ENCODE data around the gene PDE6G.

The PDE6G gene

GRCh38 chr17:81666092-81666341 lies 9.7 kb upstream of the PDE6G start:
- DNase-seq: no peak
- Histone ChIP-seq H3K27me3 (no peaks in the 10 kb centered on the region), H3K9me3 (no peaks in the 10 kb centered on the region), H3K27ac (peak overlapping the region; percentile 86 to 92), H3K4me3 (peak overlapping the region; percentile 87 to 95), H3K36me3 (peaks cover 14 to 27% (median 16%) of the 10 kb centered on the region in 3 donors), H3K4me1 (peaks cover 0 to 30% (median 23%) of the 10 kb centered on the region in 4 donors)
- intact Hi-C loops (cut with DNase I; ENCODE audit: low total_unique reads): loop anchor here (2.0 kb wide), 1 partner anchor 29 kb away; the partner anchor contains the start of genes NPLOC4 and TSPAN10
- TF ChIP-seq CTCF (IDR thresholded peaks at IDR 0.05): no peak

GRCh38 chr17:81665205-81666091 lies 9.1 kb upstream of the PDE6G start:
- Histone ChIP-seq H3K27ac (peak overlapping the region; percentile 86 to 92), H3K4me1 (peaks cover 0 to 30% (median 23%) of the 10 kb centered on the region in 4 donors), H3K9me3 (no peaks in the 10 kb centered on the region), H3K36me3 (peaks cover 11 to 21% (median 13%) of the 10 kb centered on the region in 3 donors), H3K4me3 (peak overlapping the region; percentile 87 to 95), H3K27me3 (no peaks in the 10 kb centered on the region)
- no peak for DNase-seq
- intact Hi-C loops (cut with DNase I; ENCODE audit: low total_unique reads): loop anchor here (2.0 kb wide), 1 partner anchor 29 kb away; the partner anchor contains the start of genes NPLOC4 and TSPAN10
- no peak for TF ChIP-seq CTCF (IDR thresholded peaks at IDR 0.05)

- H3K27ac ChIP-seq: no peak overlapping the region
- peaks cover 0 to 30% (median 23%) of the 10 kb centered on the region in 4 donors for H3K4me1 ChIP-seq
- TF ChIP-seq CTCF (IDR thresholded peaks at IDR 0.05): no peak
- intact Hi-C loops (cut with DNase I; ENCODE audit: low total_unique reads): no loop called here
- no peaks in the 10 kb centered on the region for H3K9me3 ChIP-seq
- H3K36me3 ChIP-seq: peaks cover 0 to 7% (median 0%) of the 10 kb centered on the region in 3 donors
- DNase-seq: no peak
- no peak overlapping the region for H3K4me3 ChIP-seq
- no peaks in the 10 kb centered on the region for H3K27me3 ChIP-seq
These were observed 7.7 kb upstream of the PDE6G start for GRCh38 chr17:81664051-81664470.

GRCh38 chr17:81662002-81662401 lies 5.7 kb upstream of the PDE6G start:
- DNase-seq: no peak
- Histone ChIP-seq H3K36me3 (peaks cover 0 to 7% (median 0%) of the 10 kb centered on the region in 3 donors), H3K4me3 (no peak overlapping the region), H3K27me3 (no peaks in the 10 kb centered on the region), H3K9me3 (no peaks in the 10 kb centered on the region), H3K27ac (no peak overlapping the region), H3K4me1 (peaks cover 0 to 16% (median 11%) of the 10 kb centered on the region in 4 donors)
- no peak for TF ChIP-seq CTCF (IDR thresholded peaks at IDR 0.05)
- intact Hi-C loops (cut with DNase I; ENCODE audit: low total_unique reads): no loop called here

- Histone ChIP-seq H3K36me3 (peaks cover 0 to 7% (median 0%) of the 10 kb centered on the region in 3 donors), H3K4me3 (no peak overlapping the region), H3K27ac (no peak overlapping the region), H3K9me3 (no peaks in the 10 kb centered on the region), H3K27me3 (peaks cover 0 to 10% of the 10 kb centered on the region in 2 donors), H3K4me1 (peaks cover 0 to 6% (median 5%) of the 10 kb centered on the region in 4 donors)
- no peak for DNase-seq
- no peak for TF ChIP-seq CTCF (IDR thresholded peaks at IDR 0.05)
- intact Hi-C loops (cut with DNase I; ENCODE audit: low total_unique reads): no loop called here
These were observed 4.1 kb upstream of the PDE6G start for GRCh38 chr17:81660441-81660840.

All from tibial artery (tissue), 4 donors.